OCI-LY7 (cell line): ENCODE results near the gene CDSN. TPM values are rescaled to one million over a fixed set of nuclear protein-coding genes. Genes with fewer than 3 reads are reported as not detected.

ENCODE experiments used
- BruUV-seq: library from RNA; stranded (reverse); fragments of 400-500 nt; replicated peaks from 2 replicates; lab custom pipeline; 2021; lab: Mats Ljungman, UMichigan
- CTCF ChIA-PET: fragments of 300-600 bp; sonication (Branson Sonifier 250); formaldehyde crosslinking; loops from one replicate; lab custom pipeline; 2022; ENCODE audit warnings: antibody characterized with exemption; ENCODE audit not compliant: unreplicated experiment; lab: Charles Lee
- POLR2A ChIA-PET: fragments of 300-600 bp; sonication (Branson Sonifier 250); formaldehyde crosslinking; loops from one replicate; lab custom pipeline; 2022; ENCODE audit warnings: antibody characterized with exemption; lab: Charles Lee
- DNase-seq: peaks from one replicate; pipeline ENCODE4 v3.0.0-alpha.2; 2015; ENCODE audit warnings: low spot score
- H2AFZ ChIP-seq: fragments of 200-600 bp; sonication (generic), shearing (Covaris generic); 2 replicates; pipeline ENCODE4 v1.6.1; 2014; ENCODE audit warnings: mild to moderate bottlenecking, antibody characterized with exemption, low read length, moderate library complexity
- H3K27ac ChIP-seq: fragments of 200-600 bp; sonication (generic); 2 replicates; pipeline ENCODE4 v1.5.1; 2014; ENCODE audit warnings: mixed run types, low read depth, mild to moderate bottlenecking, moderate library complexity, low read length, inconsistent platforms; ENCODE audit not compliant: poor library complexity, severe bottlenecking
- H3K36me3 ChIP-seq: fragments of 200-600 bp; sonication (generic); 2 replicates; pipeline ENCODE4 v1.6.1; 2014; ENCODE audit warnings: mild to moderate bottlenecking, antibody characterized with exemption, low read length, moderate library complexity, mixed read lengths; ENCODE audit not compliant: insufficient read depth
- H3K4me1 ChIP-seq: fragments of 200-600 bp; sonication (generic); 2 replicates; pipeline ENCODE4 v1.5.1; 2014; ENCODE audit warnings: mild to moderate bottlenecking, low read length; ENCODE audit not compliant: insufficient read depth, poor library complexity, severe bottlenecking
- H3K4me2 ChIP-seq: fragments of 200-600 bp; sonication (generic); 2 replicates; pipeline ENCODE4 v1.6.1; 2014; ENCODE audit warnings: mild to moderate bottlenecking, low read length
- H3K4me3 ChIP-seq: fragments of 200-600 bp; sonication (generic); 2 replicates; pipeline ENCODE4 v1.5.1; 2014; ENCODE audit warnings: mild to moderate bottlenecking, low read depth, low read length; ENCODE audit not compliant: poor library complexity, severe bottlenecking
- H3K79me2 ChIP-seq: fragments of 200-600 bp; sonication (generic); 2 replicates; pipeline ENCODE4 v1.6.1; 2016; ENCODE audit warnings: low read depth, mild to moderate bottlenecking, low read length, moderate library complexity, mixed read lengths; ENCODE audit not compliant: insufficient read depth
- H3K9me2 ChIP-seq: fragments of 200-600 bp; sonication (generic); 2 replicates; pipeline ENCODE4 v1.6.1; 2016; ENCODE audit warnings: mild to moderate bottlenecking, low read length, mixed read lengths; ENCODE audit not compliant: insufficient read depth
- H3K9me3 ChIP-seq: fragments of 200-600 bp; sonication (generic); 2 replicates; pipeline ENCODE4 v1.6.1; 2014; ENCODE audit warnings: mild to moderate bottlenecking, mixed run types, low read length, mixed read lengths
- H4K20me1 ChIP-seq: fragments of 200-600 bp; sonication (generic); 2 replicates; pipeline ENCODE4 v1.6.1; 2014; ENCODE audit warnings: mild to moderate bottlenecking, antibody characterized with exemption, low read length, moderate library complexity, mixed read lengths; ENCODE audit not compliant: insufficient read depth
- CTCF ChIP-seq: fragments of 200-600 bp; sonication (generic); conservative IDR thresholded peaks from 2 replicates; pipeline ENCODE4 v1.5.1; 2014; ENCODE audit warnings: mild to moderate bottlenecking, antibody characterized with exemption, low read length, moderate library complexity, mixed read lengths
- EZH2phosphoT487 ChIP-seq: fragments of 200-600 bp; sonication (generic); IDR thresholded peaks from 2 replicates; pipeline ENCODE4 v1.6.1; 2018; ENCODE audit warnings: low read depth, borderline replicate concordance, mild to moderate bottlenecking, mixed run types, antibody characterized with exemption, low read length, moderate library complexity, mixed read lengths
- intact Hi-C: fragments of 100-400 bp; cut with micrococcal nuclease; formaldehyde crosslinking; loops from one replicate; pipeline ENCODE4 v1.10.0; 2022; ENCODE audit not compliant: unreplicated experiment
- total RNA-seq, 2 experiments: library from RNA; depleted of rRNA in 1 of 2; stranded (reverse); fragments of >200 nt in 1 of 2; shearing (Covaris generic) in 1 of 2; gene quantifications; 2 replicates each; pipeline ENCODE4 v1.2.3, GENCODE V29; 2014 to 2022

CDSN gene
- total RNA-seq, 2 experiments from 2014 or later, result not detected

- H3K4me1 ChIP-seq, result peaks cover 12% of the 10 kb centered on the region
- POLR2A ChIA-PET, result interaction anchor here (1.0 kb wide), 1 partner anchor 104 kb away, joined by 6 read pairs; no protein-coding TSS in a partner anchor
- H3K4me3 ChIP-seq, result no peak overlapping the region
- no peak overlapping the region for H2AFZ ChIP-seq
- TF ChIP-seq EZH2phosphoT487, result no peak
- TF ChIP-seq CTCF, result no peak
- no TSS peak for BruUV-seq
- DNase-seq, result no peak
- intact Hi-C loops, result no loop called here
- CTCF ChIA-PET, result no interaction called here
- no peaks in the 10 kb centered on the region for H4K20me1 ChIP-seq
- H3K4me2 ChIP-seq, result no peak overlapping the region
- H3K36me3 ChIP-seq, result no peaks in the 10 kb centered on the region
- no peak overlapping the region for H3K27ac ChIP-seq
- H3K9me3 ChIP-seq, result no peaks in the 10 kb centered on the region
- no peaks in the 10 kb centered on the region for H3K9me2 ChIP-seq
- H3K79me2 ChIP-seq, result no peaks in the 10 kb centered on the region
Observed at GRCh38 chr6:31096215-31096614, 24.0 kb downstream of the CDSN start.

- Histone ChIP-seq H3K9me3 (no peaks in the 10 kb centered on the region), H3K27ac (no peak overlapping the region), H3K4me1 (peaks cover 12% of the 10 kb centered on the region), H2AFZ (peak overlapping the region; percentile 45), H3K36me3 (no peaks in the 10 kb centered on the region), H3K79me2 (no peaks in the 10 kb centered on the region), H4K20me1 (no peaks in the 10 kb centered on the region), H3K4me2 (peak overlapping the region; percentile 8; the same call in 1 of the 2 replicates), H3K4me3 (no peak overlapping the region), H3K9me2 (no peaks in the 10 kb centered on the region)
- TF ChIP-seq CTCF, result no peak
- no peak for TF ChIP-seq EZH2phosphoT487
- ChIA-PET CTCF (no interaction called here), POLR2A (interaction anchor here (1.7 kb wide), 1 partner anchor 188 kb away, joined by 5 read pairs; no protein-coding TSS in a partner anchor)
- BruUV-seq, result no TSS peak
- peak; percentile 48 for DNase-seq
- intact Hi-C loops, result no loop called here
Observed at GRCh38 chr6:31094389-31094881, 25.8 kb downstream of the CDSN start.

- TF ChIP-seq CTCF (no peak), EZH2phosphoT487 (no peak)
- CTCF ChIA-PET, result no interaction called here
- H3K9me3 ChIP-seq, result no peaks in the 10 kb centered on the region
- intact Hi-C loops, result no loop called here
- H3K27ac ChIP-seq, result no peak overlapping the region
- H3K9me2 ChIP-seq, result no peaks in the 10 kb centered on the region
- no peak overlapping the region for H3K4me2 ChIP-seq
- POLR2A ChIA-PET, result interaction anchor here (0.6 to 1.7 kb wide), 2 partner anchors 186 to 365 kb away, joined by 3 to 5 read pairs; no protein-coding TSS in a partner anchor
- no peaks in the 10 kb centered on the region for H4K20me1 ChIP-seq
- no peak for DNase-seq
- H3K79me2 ChIP-seq, result no peaks in the 10 kb centered on the region
- H3K4me3 ChIP-seq, result no peak overlapping the region
- no TSS peak for BruUV-seq
- H3K36me3 ChIP-seq, result no peaks in the 10 kb centered on the region
- no peak overlapping the region for H2AFZ ChIP-seq
- peaks cover 12% of the 10 kb centered on the region for H3K4me1 ChIP-seq
Observed at GRCh38 chr6:31092769-31093505, 27.3 kb downstream of the CDSN start.
